ENCODE measurements around the gene WDR93.

DNA sequence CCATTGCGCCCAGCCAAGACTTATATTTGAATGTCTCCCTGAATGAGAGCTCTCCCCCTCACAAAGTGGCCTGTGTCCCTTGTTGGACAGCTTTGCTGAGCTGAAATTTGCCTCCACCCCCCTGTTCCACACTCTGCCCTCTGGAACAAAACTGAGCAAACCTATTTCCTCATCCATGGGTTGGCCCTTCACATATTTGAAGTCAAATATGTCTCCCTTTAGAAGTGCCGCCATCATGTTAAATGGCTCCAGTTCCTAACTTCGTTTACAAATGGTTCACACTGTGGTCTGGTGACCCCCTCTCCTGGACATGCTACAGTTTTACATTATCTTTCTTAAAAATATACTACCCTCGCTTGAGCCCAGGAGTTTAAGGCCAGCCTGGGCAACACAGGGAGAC is 16.1 kb upstream of the WDR93 start:
- TF ChIP-seq, protein P1, sequence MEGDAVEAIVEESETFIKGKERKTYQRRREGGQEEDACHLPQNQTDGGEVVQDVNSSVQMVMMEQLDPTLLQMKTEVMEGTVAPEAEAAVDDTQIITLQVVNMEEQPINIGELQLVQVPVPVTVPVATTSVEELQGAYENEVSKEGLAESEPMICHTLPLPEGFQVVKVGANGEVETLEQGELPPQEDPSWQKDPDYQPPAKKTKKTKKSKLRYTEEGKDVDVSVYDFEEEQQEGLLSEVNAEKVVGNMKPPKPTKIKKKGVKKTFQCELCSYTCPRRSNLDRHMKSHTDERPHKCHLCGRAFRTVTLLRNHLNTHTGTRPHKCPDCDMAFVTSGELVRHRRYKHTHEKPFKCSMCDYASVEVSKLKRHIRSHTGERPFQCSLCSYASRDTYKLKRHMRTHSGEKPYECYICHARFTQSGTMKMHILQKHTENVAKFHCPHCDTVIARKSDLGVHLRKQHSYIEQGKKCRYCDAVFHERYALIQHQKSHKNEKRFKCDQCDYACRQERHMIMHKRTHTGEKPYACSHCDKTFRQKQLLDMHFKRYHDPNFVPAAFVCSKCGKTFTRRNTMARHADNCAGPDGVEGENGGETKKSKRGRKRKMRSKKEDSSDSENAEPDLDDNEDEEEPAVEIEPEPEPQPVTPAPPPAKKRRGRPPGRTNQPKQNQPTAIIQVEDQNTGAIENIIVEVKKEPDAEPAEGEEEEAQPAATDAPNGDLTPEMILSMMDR (conservative IDR thresholded peaks at IDR 0.05; ENCODE audit: low read depth, low read length) = no peak
- no peak for TF ChIP-seq POLR2A (IDR thresholded peaks at IDR 0.05; ENCODE audit: low read depth, low read length)
- no peak for TF ChIP-seq BHLHE40 (IDR thresholded peaks at IDR 0.05; ENCODE audit: low read depth, low read length)
- TF ChIP-seq SMC3 (IDR thresholded peaks at IDR 0.05; ENCODE audit: low read depth, low read length) = no peak
- no peak for TF ChIP-seq CEBPB (IDR thresholded peaks at IDR 0.05; ENCODE audit: low read depth, low read length)
- TF ChIP-seq NFE2L2 (IDR thresholded peaks at IDR 0.05; ENCODE audit: low read depth, low read length) = no peak

Measured in IMR-90 (cell line).